GM23338 (cell line): Measurements from ENCODE around the gene MRPL28. TPM values are rescaled to one million over a fixed set of nuclear protein-coding genes. Genes with fewer than 3 reads are reported as not detected.

Experiments
- CREB1 ChIP-seq: fragments of 250-450 bp; sonication (Bioruptor Pico); IDR thresholded peaks from 2 replicates; pipeline ENCODE4 v1.5.0; 2020; ENCODE audit warnings: low read depth, mild to moderate bottlenecking, moderate library complexity
- CTCF ChIP-seq, 2 experiments: fragments of 200-600 bp in 1 of 2; sonication (generic) in 1 of 2; conservative IDR thresholded peaks; 2 replicates each; pipeline versions ENCODE4 v1.5.1 to v1.6.1; 2016 to 2017; ENCODE audit warnings: antibody characterized with exemption in 2 of 2, low read depth in 2 of 2, mild to moderate bottlenecking in 2 of 2, moderate library complexity in 1 of 2
- EZH2phosphoT487 ChIP-seq: fragments of 200-600 bp; sonication (generic); IDR thresholded peaks from one replicate; pipeline ENCODE4 v1.8.1; 2018; ENCODE audit warnings: antibody characterized with exemption; ENCODE audit not compliant: unreplicated experiment
- JUNB ChIP-seq: IDR thresholded peaks from one replicate; pipeline ENCODE4 v1.6.1; 2016; ENCODE audit warnings: antibody characterized with exemption; ENCODE audit not compliant: unreplicated experiment
- NANOG ChIP-seq: IDR thresholded peaks from 2 replicates; pipeline ENCODE4 v1.6.1; 2016; ENCODE audit warnings: antibody characterized with exemption, borderline replicate concordance
- STAT1 ChIP-seq: IDR thresholded peaks from one replicate; pipeline ENCODE4 v1.6.1; 2016; ENCODE audit warnings: antibody characterized with exemption; ENCODE audit not compliant: unreplicated experiment
- polyA plus RNA-seq: library from polyadenylated mRNA; unstranded; fragments of >200 nt; fragmentation: Nextera tagmentation; extraction: Ambion mirVana; gene quantifications from 2 replicates; pipeline ENCODE4 v1.2.1, GENCODE V29; 2016
- total RNA-seq: library from RNA; depleted of rRNA; stranded (reverse); fragments of >200 nt; shearing (Covaris generic); gene quantifications from 2 replicates; pipeline ENCODE4 v1.2.3, GENCODE V29; 2014
- TF ChIP-seq, protein P1 (sequence below): fragments of 250-450 bp; sonication (Bioruptor Pico); IDR thresholded peaks from 2 replicates; pipeline ENCODE4 v1.5.0; 2020; ENCODE audit warnings: mild to moderate bottlenecking, moderate library complexity

MRPL28 gene
- total and polyA plus RNA-seq, 2 experiments from 2014 or later: 135 to 169 TPM

GRCh38 chr16:364595-365491 lies 5.5 kb downstream of the MRPL28 start (continued):
- TF ChIP-seq, protein P1, sequence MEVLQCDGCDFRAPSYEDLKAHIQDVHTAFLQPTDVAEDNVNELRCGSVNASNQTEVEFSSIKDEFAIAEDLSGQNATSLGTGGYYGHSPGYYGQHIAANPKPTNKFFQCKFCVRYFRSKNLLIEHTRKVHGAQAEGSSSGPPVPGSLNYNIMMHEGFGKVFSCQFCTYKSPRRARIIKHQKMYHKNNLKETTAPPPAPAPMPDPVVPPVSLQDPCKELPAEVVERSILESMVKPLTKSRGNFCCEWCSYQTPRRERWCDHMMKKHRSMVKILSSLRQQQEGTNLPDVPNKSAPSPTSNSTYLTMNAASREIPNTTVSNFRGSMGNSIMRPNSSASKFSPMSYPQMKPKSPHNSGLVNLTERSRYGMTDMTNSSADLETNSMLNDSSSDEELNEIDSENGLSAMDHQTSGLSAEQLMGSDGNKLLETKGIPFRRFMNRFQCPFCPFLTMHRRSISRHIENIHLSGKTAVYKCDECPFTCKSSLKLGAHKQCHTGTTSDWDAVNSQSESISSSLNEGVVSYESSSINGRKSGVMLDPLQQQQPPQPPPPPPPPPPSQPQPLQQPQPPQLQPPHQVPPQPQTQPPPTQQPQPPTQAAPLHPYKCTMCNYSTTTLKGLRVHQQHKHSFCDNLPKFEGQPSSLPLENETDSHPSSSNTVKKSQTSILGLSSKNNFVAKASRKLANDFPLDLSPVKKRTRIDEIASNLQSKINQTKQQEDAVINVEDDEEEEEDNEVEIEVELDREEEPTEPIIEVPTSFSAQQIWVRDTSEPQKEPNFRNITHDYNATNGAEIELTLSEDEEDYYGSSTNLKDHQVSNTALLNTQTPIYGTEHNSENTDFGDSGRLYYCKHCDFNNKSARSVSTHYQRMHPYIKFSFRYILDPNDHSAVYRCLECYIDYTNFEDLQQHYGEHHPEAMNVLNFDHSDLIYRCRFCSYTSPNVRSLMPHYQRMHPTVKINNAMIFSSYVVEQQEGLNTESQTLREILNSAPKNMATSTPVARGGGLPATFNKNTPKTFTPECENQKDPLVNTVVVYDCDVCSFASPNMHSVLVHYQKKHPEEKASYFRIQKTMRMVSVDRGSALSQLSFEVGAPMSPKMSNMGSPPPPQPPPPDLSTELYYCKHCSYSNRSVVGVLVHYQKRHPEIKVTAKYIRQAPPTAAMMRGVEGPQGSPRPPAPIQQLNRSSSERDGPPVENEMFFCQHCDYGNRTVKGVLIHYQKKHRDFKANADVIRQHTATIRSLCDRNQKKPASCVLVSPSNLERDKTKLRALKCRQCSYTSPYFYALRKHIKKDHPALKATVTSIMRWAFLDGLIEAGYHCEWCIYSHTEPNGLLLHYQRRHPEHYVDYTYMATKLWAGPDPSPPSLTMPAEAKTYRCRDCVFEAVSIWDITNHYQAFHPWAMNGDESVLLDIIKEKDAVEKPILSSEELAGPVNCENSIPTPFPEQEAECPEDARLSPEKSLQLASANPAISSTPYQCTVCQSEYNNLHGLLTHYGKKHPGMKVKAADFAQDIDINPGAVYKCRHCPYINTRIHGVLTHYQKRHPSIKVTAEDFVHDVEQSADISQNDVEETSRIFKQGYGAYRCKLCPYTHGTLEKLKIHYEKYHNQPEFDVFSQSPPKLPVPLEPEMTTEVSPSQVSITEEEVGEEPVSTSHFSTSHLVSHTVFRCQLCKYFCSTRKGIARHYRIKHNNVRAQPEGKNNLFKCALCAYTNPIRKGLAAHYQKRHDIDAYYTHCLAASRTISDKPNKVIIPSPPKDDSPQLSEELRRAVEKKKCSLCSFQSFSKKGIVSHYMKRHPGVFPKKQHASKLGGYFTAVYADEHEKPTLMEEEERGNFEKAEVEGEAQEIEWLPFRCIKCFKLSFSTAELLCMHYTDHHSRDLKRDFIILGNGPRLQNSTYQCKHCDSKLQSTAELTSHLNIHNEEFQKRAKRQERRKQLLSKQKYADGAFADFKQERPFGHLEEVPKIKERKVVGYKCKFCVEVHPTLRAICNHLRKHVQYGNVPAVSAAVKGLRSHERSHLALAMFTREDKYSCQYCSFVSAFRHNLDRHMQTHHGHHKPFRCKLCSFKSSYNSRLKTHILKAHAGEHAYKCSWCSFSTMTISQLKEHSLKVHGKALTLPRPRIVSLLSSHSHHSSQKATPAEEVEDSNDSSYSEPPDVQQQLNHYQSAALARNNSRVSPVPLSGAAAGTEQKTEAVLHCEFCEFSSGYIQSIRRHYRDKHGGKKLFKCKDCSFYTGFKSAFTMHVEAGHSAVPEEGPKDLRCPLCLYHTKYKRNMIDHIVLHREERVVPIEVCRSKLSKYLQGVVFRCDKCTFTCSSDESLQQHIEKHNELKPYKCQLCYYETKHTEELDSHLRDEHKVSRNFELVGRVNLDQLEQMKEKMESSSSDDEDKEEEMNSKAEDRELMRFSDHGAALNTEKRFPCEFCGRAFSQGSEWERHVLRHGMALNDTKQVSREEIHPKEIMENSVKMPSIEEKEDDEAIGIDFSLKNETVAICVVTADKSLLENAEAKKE (CRISPR knock-in tag): no peak
- no peak for TF ChIP-seq EZH2phosphoT487
- TF ChIP-seq CTCF (conservative IDR thresholded peaks at IDR 0.05; ENCODE audit: low read depth in 2 of 2): no peak
- no peak for TF ChIP-seq CREB1 (CRISPR knock-in tag)
- TF ChIP-seq JUNB: no peak
- no peak for TF ChIP-seq STAT1
- TF ChIP-seq NANOG: no peak
